Measurements from ENCODE around the gene GATA1.

Gene GATA1

GRCh38 chrX:48833542-48834138 is 47.2 kb downstream of the GATA1 start:
- Mint-ChIP-seq H3K9me3 (no peaks in the 10 kb centered on the region), H3K4me3 (peak overlapping the region; percentile 2), H3K36me3 (no peaks in the 10 kb centered on the region), H3K4me1 (peaks cover 18% of the 10 kb centered on the region), H3K27me3 (peaks cover 79% of the 10 kb centered on the region), H3K27ac (no peak overlapping the region)
- no peak for DNase-seq
- CTCF ChIA-PET: no interaction called here

GRCh38 chrX:48834383-48834709 is 48.0 kb downstream of the GATA1 start:
- Mint-ChIP-seq H3K9me3 (no peaks in the 10 kb centered on the region), H3K27me3 (peaks cover 72% of the 10 kb centered on the region), H3K36me3 (no peaks in the 10 kb centered on the region), H3K4me1 (peaks cover 18% of the 10 kb centered on the region), H3K27ac (no peak overlapping the region), H3K4me3 (peak overlapping the region; percentile 73)
- DNase-seq: peak; percentile 21
- CTCF ChIA-PET: no interaction called here

GRCh38 chrX:48835524-48836329 is 49.3 kb downstream of the GATA1 start, which contains the start of gene PCSK1N:
Gene PCSK1N, minus strand, starts transcription at chrX:48835610. Its CDS starts 78 bp downstream, at chrX:48835532.
- H3K27ac Mint-ChIP-seq: no peak within 1 kb of the TSS
- peaks cover 18% of the 10 kb centered on the region for H3K4me1 Mint-ChIP-seq
- peak; percentile 38 for DNase-seq
- peaks cover 58% of the 10 kb centered on the region for H3K27me3 Mint-ChIP-seq
- no peaks in the 10 kb centered on the region for H3K36me3 Mint-ChIP-seq
- CTCF ChIA-PET: no interaction called here
- H3K9me3 Mint-ChIP-seq: no peaks in the 10 kb centered on the region
- peak within 1 kb of the TSS; percentile 73 for H3K4me3 Mint-ChIP-seq

GRCh38 chrX:48839686-48840085 is 53.3 kb downstream of the GATA1 start:
- H3K4me1 Mint-ChIP-seq: peaks cover 5% of the 10 kb centered on the region

More at GRCh38 chrX:48839686-48840085, 53.3 kb downstream of the GATA1 start:
- Mint-ChIP-seq H3K27me3 (peaks cover 22% of the 10 kb centered on the region), H3K4me3 (no peak overlapping the region), H3K36me3 (no peaks in the 10 kb centered on the region), H3K9me3 (no peaks in the 10 kb centered on the region), H3K27ac (no peak overlapping the region)
- no peak for DNase-seq
- CTCF ChIA-PET: no interaction called here
